NCI-H446 (cell line): ENCODE measurements around the gene SNX27.
"Not testable (repeated sequence)": the region's sequence is repeated elsewhere in the genome, so short reads cannot be mapped to it uniquely, and the experiment has no call there.

Experiments
- DNase-seq, 2 experiments: peaks; one replicate each; lab custom pipeline; 2025; lab: John Stamatoyannopoulos, UW

SNX27 gene

DNA sequence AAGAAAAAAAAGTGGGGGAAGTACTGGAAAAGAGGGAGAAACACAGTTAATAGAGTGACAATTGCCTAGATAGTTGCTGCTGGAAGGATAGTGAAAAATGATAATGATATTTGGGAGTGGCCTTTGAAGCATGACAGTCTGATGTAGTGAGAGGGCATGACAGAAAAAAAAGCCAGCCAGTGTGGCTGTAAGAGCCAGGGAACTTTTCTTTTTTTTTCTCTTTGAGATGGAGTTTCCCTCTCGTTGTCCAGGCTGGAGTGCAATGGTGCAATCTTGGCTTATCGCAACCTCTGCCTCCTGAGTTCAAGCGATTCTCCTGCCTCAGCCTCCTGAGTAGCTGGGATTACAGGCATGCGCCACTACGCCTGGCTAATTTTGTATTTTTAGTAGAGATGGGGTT is 9.3 kb upstream of the SNX27 start:
- not testable (repeated sequence) for DNase-seq

- no peak for DNase-seq
These were observed 7.6 kb upstream of the SNX27 start for GRCh38 chr1:151604291-151604690.

DNA sequence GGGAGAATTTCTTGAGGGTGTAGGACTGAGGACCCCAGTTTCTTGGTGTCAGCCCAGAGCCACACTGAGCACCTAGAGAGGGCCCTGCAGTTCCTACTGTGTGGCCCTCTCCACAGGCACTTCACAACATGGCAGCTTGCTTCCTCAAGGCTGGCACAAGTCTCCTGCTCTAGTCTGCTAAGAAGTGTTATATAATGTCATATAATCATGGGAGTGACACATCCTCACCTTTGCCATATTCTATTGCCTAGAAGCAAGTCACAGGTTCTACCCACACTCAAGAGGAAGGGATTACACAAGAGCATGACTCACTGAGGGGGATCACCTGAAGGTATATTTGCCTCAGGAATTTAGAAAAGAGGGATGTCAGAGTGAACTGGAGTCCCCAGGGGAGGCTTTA is 5.5 kb upstream of the SNX27 start:
- DNase-seq, result no peak

DNA sequence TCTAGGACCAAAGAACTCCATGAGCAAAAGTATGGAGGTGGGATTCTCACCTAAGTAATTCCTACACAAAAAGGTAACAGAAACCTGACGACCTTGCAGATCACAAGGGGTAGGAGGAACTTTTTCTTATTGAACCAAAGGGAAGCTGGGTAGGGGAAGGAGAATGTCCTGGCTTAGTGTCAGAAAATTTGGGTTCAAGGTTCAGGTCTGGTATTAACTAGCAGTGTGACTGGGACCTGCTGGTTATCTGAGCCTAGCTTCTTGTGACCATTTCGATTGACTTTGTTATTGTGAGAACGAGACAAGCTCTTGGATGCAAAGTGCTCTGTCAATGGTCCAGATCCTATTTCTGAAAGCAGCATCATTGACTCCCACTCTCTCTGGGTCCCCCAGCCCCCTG is 5.0 kb upstream of the SNX27 start:
- DNase-seq, result no peak

DNA sequence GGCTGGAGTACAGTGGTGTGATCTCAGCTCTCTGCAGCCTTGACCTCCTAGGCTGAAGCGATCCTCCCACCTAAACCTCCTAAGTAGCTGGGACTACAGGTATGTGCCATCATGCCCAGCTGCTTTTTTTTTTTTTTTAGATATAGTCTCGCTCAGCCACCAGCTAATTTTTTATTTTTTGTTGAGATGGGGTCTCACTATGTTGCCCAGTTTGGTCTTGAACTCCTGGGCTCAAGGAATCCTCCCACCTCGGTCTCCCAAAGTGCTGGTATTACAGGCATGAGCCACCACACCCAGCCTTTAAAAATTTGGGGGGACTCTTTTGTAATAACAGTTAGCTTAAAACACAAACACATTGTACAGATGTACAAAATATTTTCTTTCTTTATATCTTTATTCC is 1.7 kb upstream of the SNX27 start:
- no peak for DNase-seq

GRCh38 chr1:151611288-151611790 is 511 bp upstream of the SNX27 start:
- DNase-seq, result no peak

DNA sequence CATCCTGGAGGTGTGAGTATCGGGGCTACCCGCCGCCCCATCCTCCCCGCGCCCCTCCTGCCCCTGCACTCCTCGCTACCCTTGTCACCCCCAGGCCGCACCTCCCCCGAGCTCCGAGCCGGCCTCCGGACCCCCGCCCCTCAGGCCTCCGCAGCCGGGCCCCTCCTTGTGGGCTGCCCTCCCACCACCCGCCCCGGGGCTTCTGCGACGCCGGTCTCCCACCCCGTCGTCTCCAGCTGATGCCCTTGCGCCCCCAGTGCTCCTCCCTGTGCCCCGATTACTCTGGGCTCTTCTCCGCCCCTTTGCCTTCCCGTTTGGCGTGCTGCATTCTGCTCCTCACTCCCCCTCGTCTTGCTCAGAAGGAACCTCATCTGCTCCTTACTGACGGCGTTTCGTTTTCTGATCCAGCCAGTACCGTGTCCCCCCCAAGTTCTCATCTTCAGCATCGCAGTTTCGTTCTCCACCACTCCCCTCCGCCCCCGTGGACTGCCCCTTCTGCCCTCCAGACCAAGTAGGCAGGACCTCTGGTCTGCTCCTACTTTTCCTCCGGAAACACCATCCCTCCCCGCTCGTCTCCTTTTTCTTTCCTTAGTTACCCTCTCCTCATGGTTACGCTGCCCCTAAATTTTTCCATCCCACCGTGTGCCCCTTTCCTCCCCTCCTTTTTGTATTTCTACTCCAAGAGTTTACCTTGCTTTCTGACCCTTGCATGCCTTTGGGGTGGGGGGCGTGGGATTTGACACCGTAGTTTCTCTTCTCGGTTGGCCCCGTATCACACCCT is 841 bp downstream of the SNX27 start:
- peak in 1 of 2 experiments; percentile 16 for DNase-seq

DNA sequence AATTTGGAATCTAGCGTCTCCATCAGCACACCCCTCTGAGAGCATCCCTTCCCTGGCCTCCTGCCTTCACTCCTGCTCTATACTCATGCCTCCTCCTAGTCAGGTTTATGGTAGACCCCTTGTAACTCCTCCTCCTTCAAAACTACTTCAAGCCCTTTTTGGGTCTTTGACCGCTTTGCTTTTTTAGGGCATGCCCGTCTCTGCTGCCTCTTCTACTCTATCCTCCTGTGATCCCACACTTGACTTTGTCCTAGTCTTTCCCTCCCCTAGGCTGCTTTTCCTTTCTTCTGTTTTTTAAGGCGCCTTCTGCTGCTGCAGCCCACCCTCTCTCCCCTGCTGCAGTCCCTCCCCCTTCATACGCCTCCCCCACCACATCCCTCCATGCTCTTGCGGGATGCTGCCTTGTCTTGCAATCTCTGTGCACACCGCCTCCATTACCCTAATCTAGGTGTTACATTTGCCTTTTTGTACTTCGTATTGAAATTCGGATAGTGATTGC is 1.5 kb downstream of the SNX27 start:
- DNase-seq, result no peak

GRCh38 chr1:151615711-151616504 is 4.1 kb downstream of the SNX27 start:
- DNase-seq, result no peak

- DNase-seq, result no peak
These were observed 4.6 kb downstream of the SNX27 start for GRCh38 chr1:151616505-151616849.

DNA sequence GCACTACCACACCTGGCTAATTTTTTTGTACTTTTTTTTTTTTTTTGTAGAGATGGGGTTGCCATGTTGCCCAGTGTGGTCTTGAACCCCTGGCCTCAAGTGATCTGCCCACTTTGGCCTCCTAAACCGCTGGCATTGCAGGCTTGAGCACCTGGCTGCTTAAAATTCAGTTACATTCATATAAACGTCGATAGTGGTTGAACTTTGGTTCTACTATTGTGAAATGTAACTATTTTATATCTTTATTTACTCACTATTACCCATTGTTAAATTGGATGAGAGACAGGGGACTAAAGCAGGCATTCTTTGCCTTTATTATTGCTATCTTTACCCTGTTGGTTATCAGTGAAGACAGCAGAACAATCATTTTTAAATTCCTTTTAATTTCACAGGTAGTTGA is 6.2 kb downstream of the SNX27 start:
- DNase-seq, result no peak

- no peak for DNase-seq
These were observed 6.6 kb downstream of the SNX27 start for GRCh38 chr1:151618470-151618869.

GRCh38 chr1:151618996-151619395 is 7.1 kb downstream of the SNX27 start:
- not testable (repeated sequence) for DNase-seq

DNA sequence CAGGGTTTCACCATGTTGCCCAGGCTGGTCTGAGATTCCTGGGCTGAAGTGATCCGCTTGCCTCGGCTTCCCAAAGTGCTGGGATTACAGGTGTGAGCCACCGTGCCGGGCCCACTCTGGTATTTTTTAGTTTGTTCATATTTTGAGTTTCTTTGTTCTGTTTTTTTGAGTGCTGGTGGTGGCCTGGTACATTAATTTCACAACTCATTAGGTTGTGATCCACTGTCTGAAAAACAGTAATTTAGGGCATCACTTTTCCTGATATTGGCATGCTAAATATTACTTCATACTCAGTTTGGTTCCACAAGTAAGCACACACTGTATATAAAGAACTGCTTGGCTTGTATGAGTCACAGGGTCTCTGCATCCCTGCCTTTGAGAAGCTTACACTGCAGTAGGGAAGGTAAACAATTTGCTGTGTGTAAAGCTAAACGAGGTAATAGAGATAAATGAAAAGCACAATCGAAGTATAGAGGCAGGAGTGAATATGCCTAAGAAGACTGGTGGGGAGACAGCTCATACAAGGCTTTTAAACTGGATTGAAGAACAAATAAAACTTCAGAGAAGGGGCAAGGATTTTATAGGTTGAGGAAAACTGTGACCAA is 7.7 kb downstream of the SNX27 start:
- DNase-seq, result no peak

- DNase-seq, result no peak
These were observed 8.4 kb downstream of the SNX27 start for GRCh38 chr1:151620286-151620685.

DNA sequence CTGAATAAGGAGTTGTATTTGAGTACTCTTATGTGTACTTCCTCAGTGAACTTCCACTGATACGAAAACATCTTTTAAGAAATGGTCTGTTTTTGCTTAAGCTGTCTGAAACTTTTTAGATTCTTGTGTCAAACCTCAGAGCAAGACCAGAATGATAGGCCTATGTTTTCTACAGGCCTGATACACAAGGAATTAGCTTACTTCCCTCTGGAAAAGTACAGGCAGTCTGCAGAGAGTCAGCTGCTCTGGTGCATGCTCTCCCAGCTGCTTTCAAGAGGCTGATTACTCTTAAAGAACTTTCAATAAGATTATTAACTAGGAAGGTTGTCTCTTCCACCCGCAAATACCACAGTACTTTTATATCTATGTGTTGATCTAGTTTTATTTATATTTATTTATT is 9.5 kb downstream of the SNX27 start:
- no peak for DNase-seq

GRCh38 chr1:151624783-151625182 is 12.9 kb downstream of the SNX27 start:
- DNase-seq, result no peak

DNA sequence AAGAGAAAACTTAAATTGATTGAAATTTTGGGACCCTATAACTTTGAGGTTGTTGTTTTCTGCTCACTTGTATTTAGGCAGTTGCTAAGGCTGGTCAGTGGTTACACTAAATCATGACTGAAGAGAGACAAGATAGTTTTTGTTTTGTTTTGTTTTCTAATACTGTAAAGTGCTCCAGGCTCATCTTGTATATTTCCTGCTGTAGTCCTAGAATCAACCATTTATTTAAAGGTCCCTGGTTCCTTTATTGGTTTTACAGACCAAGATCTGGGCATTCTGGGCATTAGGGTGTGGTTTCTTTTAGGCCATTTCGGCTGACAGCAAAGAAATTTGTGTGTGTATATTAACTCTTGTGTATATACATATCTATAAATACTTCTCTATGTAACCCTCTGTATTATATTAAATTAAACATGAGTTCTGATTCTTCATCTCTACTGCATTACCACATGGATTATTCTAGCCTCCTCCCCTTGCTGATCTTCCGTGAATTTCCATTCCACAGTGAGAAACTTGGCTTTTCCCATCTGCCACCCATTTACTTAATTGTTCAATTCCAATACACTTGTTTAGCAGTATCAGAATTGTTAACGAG is 15.0 kb downstream of the SNX27 start:
- DNase-seq, result no peak

- DNase-seq, result no peak
These were observed 17.4 kb downstream of the SNX27 start for GRCh38 chr1:151629278-151629677.

DNA sequence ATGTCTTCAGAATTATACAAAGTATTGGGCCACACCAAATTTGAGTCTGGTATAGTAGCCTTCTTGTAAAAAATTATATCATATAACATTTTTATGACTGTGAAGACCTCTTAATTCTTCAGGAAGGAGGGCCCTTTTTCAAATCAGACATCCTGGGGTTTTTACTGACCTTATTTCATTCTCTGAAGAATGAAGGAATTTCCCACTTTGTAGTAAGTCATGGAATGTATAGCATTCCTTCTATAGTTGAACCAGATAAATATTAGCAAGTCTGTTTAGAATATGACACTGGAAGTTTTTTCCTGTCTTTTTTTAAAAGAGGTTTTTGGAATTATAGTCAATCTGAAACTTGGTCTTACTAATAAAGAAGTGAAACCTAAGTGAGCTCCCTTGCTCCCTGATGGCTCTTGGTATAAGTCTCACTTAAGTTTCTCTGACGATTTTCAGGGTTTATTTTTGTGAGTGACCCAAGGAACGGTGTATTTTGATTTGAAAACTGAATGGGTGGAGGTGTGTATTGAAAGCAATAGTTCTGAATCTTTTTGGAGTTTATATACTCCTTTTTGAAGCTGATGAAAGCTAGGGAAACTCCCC is 23.7 kb downstream of the SNX27 start:
- no peak for DNase-seq

GRCh38 chr1:151638074-151638775 is 26.4 kb downstream of the SNX27 start:
- no peak for DNase-seq
